Prostate gland (tissue), 2 donors: ENCODE measurements around the gene CMKLR1.

Source experiments
- POLR2A ChIP-seq: fragments of 450-650 bp; IDR thresholded peaks from one replicate; pipeline ENCODE4 v1.6.1; 2016; ENCODE audit warnings: antibody characterized with exemption, mild to moderate bottlenecking
- TF ChIP-seq, protein P1 (sequence below), 4 experiments: fragments of 200-600 bp in 2 of 4; fragments of 450-650 bp in 2 of 4; sonication (generic) in 2 of 4; IDR thresholded peaks; 1 replicate in 3 of 4; 2 replicates in 1 of 4; pipeline ENCODE4 v1.5.1; 2016 to 2019; ENCODE audit warnings: antibody characterized with exemption in 4 of 4, mild to moderate bottlenecking in 2 of 4, moderate library complexity in 2 of 4

DNA sequence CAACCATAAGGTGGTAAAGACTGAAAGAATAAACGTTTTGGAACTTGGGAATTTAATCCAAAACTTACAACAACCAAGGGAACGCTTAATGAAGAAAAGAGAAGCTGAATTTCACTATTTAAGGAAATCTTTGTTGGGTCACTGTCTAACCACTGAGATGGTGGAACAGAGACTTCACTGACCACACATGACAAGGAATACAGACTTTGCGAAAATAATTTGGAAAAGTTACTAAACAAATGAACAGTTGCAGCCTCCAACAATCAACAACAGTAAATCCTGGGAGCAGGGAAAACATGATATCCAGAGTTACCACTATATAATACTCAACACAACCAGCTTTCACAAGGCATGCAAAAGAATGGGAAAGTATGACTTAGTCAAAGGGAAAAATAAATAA lies 79.1 kb downstream of the CMKLR1 start:
- TF ChIP-seq, protein P1, sequence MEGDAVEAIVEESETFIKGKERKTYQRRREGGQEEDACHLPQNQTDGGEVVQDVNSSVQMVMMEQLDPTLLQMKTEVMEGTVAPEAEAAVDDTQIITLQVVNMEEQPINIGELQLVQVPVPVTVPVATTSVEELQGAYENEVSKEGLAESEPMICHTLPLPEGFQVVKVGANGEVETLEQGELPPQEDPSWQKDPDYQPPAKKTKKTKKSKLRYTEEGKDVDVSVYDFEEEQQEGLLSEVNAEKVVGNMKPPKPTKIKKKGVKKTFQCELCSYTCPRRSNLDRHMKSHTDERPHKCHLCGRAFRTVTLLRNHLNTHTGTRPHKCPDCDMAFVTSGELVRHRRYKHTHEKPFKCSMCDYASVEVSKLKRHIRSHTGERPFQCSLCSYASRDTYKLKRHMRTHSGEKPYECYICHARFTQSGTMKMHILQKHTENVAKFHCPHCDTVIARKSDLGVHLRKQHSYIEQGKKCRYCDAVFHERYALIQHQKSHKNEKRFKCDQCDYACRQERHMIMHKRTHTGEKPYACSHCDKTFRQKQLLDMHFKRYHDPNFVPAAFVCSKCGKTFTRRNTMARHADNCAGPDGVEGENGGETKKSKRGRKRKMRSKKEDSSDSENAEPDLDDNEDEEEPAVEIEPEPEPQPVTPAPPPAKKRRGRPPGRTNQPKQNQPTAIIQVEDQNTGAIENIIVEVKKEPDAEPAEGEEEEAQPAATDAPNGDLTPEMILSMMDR (IDR thresholded peaks at IDR 0.05) = no peak
- TF ChIP-seq POLR2A = no peak
